GM12892 (cell line): Measurements from ENCODE around the gene SZT2.

Experiments used
- POLR2AphosphoS5 ChIP-seq: IDR thresholded peaks from 2 replicates; pipeline ENCODE4 v1.6.1; 2011; ENCODE audit warnings: low read depth, low read length, control low read depth
- TAF1 ChIP-seq: IDR thresholded peaks from 2 replicates; pipeline ENCODE4 v1.6.1; 2011; ENCODE audit warnings: low read depth, mild to moderate bottlenecking, control low read depth, low read length, borderline replicate concordance

DNA sequence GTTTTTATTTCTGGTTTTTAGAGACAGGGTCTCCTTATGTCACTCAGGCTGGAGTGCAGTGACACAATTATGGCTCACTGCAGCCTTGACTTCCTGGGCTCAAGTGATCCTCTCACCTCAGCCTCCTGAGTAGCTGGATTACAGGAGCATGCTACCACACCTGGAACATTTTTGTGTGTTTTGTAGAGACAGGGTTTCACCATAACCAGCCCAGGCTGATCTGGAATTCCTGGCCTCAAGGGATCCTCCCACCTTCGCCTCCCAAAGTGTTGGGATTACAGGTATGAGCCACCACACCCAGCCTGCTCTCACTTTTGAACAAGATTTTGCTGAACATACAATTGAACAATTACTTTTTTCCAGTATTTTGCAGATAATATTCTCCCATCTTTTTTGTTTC lies 88.0 kb downstream of the SZT2 start:
- TF ChIP-seq POLR2AphosphoS5, result no peak
- no peak for TF ChIP-seq TAF1
